Stimulated activated CD4-positive, alpha-beta T cell treated with anti-CD3 and anti-CD28 coated beads, Interleukin-4, amount 100 ng/mL, for 48 hours (primary cell): ENCODE data around the gene KIF26B.
"Not testable (repeated sequence)": the region's sequence is repeated elsewhere in the genome, so short reads cannot be mapped to it uniquely, and the experiment has no call there.

Source experiments
- DNase-seq, 2 donors: peaks; one replicate each; pipeline ENCODE4 v3.0.0-alpha.2; 2020; ENCODE audit warnings: low read depth in 2 of 2

Gene KIF26B

DNA sequence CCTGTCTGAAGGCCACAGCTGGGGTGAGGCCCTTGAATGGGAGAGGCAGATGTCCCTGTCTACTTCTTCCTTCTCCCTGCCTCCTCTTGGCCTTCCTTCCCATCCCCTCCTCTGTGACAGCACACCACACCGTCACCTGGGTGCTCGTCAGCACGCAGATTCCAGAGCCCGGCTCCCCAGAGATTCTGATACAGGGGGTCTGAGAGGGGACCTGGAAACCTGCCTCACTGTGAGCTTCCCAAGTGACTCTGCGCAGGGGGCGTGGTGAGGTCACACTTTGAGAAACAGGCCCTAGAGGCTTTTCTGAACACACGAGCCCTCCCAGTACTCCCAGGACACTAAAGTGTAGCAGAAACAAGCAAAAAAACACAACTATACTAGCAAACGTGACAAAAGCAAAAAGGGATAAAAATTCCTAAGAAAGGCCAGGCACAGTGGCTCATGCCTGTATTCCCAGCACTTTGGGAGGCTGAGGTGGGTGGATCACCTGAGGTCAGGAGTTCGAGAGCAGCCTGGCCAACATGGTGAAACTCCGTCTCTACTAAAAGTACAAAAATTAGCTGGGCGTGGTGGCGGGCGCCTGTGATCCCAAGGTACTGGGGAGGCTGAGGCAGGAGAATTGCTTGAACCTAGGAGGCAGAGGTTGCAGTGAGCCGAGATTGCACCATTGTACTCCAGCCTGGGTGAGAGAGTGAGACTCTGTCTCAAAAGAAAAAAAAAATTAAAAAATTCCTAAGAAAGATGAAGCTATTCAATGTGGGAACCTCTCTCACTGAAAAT is 201.3 kb downstream of the KIF26B start:
- not testable (repeated sequence) for DNase-seq

DNA sequence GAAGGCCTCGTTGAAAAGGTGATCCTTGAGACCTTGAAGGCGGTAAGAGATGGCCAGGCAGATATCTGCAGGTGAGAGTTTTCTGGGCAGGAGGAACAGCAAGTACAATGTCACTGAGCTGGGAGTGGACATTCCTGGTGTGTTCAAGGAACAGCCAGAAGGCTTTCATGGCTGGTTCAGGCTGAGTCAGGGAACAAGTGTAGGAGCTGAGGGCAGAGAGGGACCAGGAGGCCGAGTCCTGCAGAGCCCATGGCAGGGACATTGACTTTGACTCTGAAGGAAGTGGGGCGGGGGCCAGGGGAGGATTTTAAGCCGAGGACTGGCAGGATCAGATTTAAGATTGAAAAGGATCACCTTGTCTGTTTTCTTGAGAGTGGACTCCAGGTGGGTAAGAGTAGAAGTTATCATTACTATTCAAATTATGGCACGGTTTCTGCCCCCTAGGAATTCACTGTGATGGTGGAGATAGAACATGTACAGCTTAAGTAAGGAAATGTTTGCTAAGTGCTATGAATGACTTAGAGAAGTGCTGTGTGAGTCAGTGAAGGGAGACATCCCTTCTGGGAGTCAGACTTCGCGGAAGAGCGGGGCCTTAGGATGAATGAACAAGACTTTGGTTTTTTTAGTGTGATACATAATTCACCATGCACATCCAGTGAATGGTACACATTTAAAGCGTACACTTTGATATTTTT is 202.3 kb downstream of the KIF26B start:
- no peak for DNase-seq

DNA sequence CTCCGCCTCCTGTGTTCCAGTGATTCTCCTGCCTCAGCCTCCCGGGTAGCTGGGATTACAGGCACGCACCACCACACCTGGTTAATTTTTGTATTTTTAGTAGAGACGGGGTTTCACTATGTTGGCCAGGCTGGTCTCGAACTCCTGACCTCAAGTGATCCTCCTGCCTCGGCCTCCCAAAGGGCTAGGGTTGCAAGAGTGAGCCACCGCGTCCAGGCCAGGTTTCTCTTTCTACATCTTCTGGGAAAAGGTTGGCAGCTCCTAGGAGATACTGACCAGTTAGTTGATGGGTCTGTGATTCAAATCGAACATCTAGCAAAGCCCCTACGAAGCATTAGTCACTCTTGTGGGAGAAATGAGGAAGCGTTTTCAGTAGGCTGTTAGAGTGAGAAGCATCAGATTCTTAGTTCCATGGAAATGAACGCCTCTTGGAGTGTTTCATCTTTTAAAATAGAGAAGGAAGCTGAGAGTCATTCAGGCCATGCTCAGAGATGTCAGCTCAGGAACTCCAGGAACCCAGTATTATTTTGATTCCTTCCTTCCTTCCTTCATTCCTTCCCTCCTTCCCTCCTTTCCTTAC is 204.4 kb downstream of the KIF26B start:
- not testable (repeated sequence) for DNase-seq

DNA sequence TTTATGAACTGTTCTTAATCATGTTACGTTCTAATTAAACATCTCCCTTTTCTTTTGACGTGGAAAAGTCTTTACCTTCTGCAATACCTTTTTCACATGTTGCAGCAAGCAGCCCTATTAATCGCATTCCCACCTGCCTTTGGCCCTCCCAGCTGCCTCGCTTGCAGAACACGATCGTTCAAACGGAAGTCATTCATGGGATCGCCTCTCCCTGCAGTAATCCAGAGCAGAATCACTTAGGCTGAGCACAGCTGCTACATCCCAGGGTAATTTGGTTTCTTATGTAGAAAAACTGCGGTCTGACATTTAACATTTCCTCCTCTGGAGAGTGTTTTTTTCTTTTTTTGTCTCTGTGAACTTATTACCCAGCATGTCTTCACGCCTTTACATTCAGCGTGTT is 206.3 kb downstream of the KIF26B start:
- no peak for DNase-seq

DNA sequence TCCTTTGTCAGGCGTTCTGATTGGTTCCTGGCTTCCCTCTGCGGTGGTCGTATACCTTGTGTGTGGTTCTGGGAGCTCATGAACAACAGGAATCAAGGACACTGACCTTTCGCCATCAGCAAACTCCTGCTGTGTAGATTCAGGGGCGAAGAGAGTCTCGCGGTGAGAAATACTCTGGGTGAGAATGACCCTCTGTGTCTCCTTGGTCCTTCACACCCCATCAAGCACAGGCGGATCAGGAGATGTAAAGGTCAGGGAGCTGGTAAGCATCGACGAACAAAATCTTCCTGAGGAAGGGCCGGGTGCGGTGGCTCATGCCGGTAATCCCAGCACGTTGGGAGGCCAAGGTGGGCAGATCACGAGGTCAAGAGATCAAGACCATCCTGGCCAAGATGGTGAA is 207.2 kb downstream of the KIF26B start:
- no peak for DNase-seq

DNA sequence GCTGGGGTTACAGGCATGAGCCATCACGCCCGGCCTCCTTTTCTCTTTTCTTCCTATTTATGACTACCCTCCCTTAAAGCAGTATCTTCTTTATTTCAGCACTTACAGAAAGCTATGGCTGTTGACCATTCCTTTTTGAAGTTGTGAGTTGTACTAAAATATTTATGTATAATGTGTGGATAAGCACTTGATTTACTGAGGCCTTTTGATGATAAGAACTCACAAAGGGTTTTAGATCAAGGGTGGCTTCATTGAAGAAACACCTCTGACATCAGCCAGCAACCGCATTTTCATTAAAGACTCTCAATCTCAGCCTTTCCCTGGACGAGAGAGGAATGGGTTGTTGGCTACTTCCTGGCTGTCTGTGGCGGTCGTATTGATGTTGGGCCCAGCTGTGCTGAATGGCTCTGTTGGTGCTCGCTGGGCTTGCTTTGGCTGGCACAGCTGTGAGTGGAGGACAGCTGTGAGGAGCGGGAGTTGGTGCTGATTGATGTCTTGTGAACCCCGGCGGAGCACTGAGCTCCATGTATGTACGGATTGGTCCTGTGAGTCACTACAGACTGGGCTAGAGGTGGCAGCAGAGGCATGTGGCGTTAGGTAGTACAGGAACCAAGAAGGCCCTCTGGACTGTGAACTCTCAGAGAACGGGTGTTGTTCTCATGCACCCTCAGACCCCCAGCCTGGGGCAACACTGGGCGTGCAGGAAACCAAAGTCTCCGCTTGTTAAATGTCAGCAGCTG is 208.8 kb downstream of the KIF26B start:
- DNase-seq: no peak

DNA sequence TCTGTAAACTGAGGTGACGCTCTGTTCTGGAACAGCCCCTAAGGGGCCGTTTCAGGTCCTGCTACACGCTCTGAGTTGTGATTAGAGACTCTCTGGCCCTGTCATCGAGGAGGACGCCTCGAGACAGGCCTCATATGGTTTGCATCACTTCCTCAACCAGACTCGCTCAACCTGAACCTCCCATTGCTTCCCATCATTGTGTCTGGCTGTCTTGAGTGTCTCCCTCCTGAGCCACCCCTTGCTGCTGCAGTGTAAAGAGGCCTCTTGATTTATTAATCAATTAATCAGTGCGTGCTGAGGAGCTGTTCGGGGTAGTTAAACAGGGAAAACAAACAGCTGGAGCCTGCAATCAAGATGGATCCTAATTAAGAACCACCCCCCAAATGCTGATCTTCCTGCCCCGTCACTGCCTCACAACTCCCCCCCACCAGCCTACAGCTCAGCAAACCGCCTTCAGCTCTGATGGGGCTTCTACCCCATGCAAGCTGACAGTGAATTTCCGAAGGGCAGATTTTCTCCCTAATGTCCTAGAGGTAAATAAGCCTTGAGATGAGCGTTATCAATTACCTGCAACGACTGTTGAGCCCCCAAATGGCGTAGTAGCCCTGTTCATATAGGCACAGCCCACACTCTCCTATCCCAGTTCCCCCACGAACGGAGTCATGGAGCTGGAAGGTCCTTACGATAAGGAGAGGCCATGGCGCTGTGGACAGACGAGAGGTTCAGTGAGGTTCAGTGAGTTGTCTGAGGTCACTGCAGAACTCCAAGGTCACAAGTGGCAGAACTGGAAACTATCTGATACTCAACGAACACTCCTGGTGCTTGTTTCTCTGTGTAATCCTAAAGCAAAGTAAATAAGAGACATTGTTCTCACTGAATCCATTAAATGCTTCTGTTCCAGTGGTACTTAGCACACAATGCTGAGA is 210.6 kb downstream of the KIF26B start:
- no peak for DNase-seq

DNA sequence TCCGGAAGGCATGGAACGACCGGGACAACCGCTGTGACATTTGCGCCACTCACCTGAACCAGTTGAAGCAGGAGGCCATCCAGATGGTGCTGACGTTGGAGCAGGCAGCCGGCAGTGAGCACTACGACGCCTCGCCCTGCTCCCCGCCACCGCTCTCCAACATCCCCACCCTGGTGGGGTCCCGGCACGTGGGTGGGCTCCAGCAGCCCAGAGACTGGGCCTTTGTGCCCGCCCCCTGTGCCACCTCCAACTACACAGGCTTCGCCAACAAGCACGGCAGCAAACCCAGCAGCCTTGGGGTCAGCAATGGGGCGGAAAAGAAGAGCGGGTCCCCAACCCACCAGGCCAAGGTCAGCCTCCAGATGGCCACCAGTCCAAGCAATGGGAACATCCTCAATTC is 212.1 kb downstream of the KIF26B start:
- DNase-seq: no peak

DNA sequence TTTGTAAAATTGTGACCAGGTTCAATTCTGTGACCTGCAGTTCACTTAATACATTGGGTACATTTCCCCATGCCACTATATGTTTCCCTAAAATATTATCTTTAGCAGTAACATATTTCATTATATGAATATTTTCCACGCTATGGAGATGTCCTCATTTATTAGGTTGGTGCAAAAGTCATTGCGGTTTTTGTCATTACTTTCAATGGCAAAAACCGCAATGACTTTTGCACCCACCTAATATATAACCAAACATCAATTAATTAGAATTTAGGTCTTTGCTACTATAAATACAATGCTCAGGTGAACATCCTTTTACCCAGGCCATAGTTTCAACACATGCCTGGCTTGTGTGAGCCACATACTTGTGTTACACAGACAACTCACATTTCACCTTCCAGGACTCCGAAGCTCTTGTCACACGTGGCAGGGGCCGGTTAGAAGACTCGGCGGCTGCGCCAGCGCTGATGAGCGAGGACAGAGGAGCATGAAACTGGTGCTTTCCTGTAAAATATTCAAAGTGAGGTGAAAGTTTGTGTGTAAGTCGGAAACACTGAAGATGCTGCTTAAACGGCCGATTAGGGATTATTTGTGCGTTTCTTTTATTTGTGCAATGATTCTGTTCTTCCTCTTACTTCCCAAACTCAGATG is 215.5 kb downstream of the KIF26B start:
- DNase-seq: no peak

DNA sequence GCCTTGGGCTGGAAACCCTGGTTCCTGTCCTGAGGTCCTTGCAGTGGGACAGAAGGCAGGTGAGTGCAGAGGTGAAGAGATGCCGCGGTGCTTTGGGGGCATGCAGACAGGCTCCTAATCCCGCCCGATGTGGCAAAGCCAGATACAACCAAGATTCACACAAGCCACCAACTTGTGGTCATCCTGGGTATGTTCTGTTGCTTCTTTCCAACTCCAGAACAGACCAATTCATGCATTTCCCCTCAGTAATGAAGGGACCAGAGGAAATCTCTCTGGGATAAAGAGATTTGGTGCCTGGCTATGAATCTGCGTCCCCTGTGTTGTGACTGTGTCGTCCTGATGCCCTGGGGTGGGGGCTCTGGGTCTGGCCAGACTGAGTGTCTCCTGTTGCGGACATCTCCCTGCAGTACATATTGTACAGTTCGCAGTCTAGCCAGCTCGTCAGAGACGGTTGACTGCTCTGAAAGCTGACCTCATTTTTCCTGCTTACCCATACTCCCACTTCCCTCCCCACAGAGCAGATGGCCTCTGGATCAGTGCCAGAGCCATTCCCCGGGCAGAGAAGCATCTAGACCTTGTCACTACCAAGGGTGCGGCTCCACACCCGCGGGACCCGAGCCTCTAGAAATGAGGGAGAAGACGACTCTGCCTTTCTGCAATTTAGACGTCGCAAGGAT is 216.3 kb downstream of the KIF26B start:
- no peak for DNase-seq

DNA sequence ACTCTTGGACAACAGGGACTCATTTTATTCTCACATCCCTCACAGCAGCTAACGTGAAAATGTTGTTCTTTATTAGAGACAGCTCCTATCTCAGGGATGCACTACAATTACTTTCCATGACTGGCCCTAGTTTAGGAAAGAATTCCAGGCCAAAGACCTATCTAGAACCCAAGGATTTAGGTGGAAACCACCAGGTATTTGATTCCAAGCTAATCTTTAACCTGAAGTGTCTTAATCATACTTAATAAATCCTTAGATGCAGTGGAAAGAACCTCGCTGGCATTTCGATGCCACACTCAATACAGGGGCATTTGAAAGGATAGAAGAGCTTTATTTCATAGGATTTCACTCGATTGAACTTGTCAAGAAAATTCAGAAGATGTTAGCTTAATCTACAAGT is 218.3 kb downstream of the KIF26B start:
- no peak for DNase-seq

DNA sequence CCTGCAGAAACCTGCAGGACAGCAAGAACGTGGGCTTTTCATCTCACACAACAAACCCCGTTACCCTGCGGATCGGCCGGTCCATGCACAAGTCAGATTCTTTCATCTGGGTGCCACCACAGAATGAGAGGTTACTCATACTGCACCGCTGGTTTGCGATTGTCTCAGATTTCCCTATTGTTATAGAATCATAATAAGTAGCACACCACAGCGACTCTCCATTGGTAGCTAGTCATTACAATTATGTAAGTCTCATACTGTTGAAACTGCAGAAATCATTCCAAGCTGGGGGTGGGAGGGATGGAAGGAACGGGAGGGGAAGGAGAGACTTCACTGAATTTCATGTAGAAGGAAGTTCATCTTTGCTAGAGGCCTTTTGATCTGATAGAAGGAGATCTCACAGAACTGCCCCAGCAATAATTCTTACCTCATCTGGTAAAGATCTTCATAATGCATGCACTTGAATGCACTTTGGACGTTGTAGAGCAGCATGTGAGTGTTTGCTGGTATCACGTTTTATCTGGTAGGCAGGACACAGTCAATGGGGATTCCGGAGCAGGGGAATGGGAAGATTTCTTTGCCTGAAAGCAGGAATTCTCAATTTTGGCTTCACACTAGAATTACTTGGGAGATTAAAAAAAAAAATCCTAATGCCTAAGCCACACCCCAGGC is 221.1 kb downstream of the KIF26B start:
- no peak for DNase-seq

DNA sequence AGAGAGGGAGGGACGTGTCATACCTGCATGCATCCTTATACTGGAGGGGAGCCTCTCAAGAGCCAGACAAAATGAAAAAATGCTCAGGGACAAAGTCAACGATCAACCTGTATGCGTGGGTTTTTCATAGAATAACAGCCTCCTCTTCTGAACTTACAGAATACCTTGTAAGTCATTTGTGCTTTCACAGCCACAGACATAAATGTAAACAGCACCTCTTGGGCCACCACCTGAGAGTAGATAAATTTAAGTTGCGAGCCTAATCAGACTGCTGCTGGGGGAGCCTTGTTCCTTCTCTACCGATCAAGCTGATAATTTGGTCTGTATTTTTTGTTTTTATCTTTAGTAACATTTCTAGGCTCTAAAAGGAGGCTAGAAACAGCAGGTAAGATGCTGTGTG is 223.1 kb downstream of the KIF26B start:
- no peak for DNase-seq

DNA sequence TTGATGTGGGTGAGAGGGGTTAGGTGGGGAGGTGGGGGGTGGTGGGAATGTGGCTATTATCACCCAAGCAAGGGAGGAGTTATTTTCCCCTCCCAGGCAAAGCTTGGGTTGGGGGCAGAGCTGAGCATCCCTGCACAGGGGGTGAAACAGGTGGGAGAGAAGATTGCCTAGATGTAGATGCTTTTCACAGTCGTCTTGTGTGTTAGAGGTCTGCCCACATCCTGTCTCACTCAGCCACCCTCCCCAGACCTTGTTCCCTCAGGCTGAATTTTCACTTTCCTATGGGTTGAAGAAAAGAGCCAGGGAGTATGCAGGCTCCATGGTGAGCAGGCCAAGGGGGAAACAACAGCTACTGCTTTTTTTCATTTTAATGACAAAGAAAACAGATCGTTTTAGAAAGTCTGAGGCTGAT is 223.5 kb downstream of the KIF26B start:
- DNase-seq: no peak

DNA sequence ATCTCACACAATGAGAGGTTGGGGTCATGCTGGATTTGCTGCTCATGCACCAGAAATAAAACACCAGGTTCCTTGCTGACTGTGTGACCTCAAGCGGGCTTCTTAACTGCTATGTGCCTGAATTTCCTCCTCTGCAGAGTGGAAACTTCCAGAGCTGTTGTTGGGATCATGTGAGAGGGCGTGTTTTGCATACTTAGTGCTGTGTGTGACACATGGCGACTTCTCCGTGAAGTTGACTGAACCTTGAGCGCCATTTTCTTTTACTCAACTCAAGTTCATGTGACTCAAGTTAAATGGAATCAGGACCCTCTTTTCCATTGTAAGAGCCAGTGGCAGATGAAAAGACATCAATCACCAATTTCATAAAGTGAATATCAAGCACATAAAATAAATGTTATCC is 224.0 kb downstream of the KIF26B start:
- DNase-seq: no peak

DNA sequence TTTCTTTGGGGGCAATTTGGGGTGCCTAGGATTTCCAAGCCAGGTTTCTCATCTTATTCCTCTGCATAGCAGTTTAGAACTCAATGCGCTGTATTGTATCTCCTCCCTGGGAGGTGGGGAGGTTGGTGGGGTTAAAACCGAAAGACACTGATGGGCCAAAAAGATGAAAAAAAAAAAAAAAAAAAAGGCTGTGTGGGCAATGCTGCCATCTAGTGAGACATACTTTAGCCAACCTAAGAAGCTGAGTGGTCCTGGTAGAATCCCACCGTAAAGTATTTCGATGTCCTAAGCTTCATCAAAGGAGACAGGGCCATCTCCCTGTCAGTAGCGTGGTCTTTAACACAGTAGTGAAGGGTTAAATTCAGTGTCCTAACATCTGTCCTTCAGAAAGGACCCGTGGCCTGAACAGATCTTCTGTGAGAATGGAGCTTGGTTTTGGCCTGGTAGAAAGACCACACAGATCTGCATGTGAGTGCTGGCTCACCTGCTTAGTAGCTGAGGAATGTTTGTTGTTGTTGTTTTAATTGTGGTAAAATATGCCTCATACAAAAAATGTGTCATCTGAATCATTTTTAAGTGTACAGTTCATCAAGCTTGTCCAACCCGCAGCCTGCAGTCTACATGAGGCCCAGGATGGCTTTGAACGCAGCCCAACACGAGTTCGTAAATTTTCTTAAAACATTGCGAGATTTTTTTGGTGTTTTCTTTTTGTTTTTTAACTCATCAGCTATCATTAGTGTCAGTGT is 226.2 kb downstream of the KIF26B start:
- DNase-seq: no peak

DNA sequence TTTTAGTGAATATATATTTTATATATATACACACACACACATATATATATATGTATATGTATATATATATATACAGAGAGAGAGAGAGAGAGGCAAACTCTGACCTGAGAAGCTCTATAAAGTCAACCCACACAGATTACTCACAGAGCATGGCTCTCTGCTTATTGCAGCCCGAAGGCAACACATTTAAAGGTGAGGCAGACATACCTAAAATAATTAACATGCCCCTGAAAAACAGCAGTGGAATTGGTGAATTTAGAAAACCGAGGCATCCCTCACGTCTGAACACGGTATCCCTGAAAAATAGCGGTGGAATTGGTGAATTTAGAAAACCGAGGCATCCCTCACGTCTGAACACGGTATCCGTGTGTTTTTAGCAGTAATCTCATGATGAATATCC is 228.2 kb downstream of the KIF26B start:
- no peak for DNase-seq

DNA sequence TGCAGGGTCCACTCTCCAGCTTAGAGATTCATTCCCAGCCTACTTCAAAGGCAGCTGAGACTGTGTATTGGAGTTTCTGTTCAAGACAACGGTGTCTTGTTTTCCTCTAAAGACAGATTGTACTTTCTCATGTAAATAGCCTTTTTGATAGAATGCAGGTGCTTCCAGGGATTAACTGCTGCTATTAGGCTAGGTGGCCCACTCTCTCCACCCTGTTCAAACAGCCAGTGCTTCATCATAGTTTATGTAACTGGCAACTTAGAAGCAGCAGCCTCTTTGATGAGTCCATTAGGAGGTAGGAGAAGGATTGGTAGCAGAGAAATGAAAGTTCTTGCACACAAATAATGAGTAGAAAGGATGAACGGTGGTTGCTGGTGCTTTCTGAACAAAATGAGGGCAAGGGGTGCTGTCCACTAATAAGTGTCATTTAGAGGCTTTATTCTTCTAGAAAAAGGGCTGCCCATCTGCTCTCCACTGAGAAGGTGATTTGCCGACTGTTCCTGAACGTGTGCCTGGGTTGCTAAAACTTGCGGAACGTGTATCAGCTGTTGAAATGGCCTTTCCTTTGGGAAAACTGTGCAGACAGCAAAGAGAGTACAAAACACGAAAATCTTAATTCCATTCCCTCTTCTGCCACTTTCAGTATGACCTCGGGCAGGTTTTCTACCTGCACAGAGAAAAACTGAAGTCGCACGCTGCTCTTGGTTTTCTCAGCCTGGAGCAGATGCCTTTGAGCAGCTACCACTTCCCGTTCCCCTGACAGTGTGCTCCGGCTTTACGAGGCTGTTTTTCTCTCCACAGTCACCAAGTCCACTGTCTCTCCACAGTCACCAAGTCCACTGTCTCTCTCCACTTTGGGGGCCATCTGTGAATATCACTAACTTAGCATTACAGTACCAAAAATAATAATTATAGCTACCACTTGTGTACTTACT is 228.9 kb downstream of the KIF26B start:
- DNase-seq: no peak
